ENCODE data around the gene BOD1.

The BOD1 gene

GRCh38 chr5:173616577-173617118 lies at the start of gene BOD1:
Gene BOD1 (minus strand): TSS chr5:173616650. CDS start chr5:173616436, 214 bp downstream.
- DNase-seq (ENCODE audit: low read depth, low spot score), result peak; percentile 87

- DNase-seq (ENCODE audit: low read depth, low spot score), result no peak
Observed at GRCh38 chr5:173665326-173665725, 48.9 kb upstream of the BOD1 start.

GRCh38 chr5:173664154-173664526 lies 47.7 kb upstream of the BOD1 start:
- no peak for DNase-seq (ENCODE audit: low read depth, low spot score)

DNA sequence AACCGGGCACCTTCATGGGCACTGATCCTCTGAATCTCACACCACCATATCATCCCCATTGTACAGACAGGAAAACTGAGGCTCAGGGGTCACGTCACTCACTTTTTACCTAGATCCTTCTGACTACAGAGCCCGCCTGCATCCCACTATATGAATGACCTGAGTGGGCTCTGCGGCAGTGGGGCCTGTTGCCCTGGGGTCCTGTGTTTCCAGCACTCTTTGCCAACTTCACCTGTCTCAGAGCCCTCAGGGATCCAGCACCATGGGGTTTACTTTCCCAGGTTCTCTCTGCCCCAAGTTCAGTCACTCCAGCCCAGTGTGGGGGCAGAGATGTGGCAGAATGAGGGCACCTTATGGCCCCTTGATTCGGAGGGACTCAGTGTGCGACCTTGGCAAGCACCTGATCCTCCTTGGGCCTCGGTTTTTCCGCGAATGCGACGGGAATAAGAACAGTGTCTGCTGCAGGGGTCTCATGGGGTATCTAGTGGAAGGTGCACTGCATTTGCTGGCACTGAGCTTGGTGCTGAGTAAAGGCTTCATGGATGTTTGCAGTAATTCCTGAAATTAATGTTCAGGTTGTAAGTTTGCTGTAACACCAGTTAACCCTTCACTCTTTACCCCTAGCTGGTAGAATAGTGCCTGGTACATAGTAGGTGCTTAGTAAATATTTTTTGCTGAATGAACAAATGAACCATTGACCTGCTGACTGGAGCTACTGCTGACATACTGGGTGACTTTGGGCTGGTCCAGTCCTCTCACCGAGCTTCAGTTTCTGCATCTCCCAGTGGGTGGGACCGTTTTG lies 47.1 kb upstream of the BOD1 start:
- no peak for DNase-seq (ENCODE audit: low read depth, low spot score)

- no peak for DNase-seq (ENCODE audit: low read depth, low spot score)
Observed at GRCh38 chr5:173662581-173663351, 46.3 kb upstream of the BOD1 start.

DNA sequence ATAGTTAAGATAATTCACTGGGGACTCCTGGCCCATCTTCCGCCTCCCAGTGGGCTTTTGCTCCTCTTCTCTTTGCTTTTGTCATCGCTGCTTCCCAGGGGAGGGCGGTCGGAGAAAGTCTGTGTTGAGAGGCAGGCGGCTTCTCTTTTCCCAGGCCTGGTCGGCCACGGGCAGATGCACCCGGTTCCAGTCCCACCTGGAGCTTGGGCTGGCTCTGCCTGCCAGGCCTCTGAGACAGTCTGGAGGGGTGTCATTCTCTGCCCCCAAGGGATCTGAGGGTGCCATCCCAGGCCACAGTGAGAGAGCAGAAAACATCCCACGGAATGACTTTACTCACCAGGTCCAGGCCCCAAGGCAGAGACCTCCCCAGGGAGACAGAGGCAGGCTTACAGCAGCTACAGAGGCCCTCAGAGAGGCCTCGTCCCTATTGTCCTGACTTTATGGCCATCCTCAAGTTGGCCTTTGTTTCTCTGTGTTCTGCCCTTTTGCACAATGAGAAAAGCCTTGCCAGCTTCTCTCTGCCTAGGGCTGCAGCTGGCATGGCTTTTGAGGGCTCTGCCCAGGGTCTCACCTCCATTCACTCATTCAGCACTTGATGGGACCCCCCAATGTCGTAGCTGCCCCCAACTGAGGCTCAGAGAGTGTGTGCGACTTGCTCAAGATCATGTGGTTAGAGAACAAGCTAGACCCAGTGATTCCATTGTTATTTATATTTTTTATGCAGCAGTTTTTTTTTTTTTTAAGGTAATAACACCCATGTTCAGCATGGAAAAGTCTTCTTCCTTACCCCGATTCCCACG lies 44.2 kb upstream of the BOD1 start:
- no peak for DNase-seq (ENCODE audit: low read depth, low spot score)

DNA sequence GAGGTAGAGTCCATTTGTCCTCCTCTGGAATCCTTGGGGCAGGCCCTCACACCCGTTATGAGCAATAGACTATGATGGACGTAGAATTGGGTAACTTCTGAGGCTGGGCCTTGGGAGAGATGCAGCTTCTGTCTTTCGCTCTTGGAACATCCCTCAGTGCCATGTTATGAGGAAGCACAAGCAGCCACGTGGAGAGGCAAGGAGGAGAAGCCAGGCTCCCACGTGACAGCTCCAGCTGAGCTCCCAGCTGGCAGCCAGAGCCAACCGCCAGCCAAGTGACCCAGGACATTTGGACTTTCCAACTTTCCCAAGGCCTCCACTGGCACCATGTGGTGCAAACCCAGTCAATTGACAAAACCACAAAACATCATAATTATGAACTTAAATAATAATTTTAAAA lies 43.0 kb upstream of the BOD1 start:
- DNase-seq (ENCODE audit: low read depth, low spot score), result no peak

GRCh38 chr5:173657741-173658356 lies 41.4 kb upstream of the BOD1 start:
- DNase-seq (ENCODE audit: low read depth, low spot score), result no peak

DNA sequence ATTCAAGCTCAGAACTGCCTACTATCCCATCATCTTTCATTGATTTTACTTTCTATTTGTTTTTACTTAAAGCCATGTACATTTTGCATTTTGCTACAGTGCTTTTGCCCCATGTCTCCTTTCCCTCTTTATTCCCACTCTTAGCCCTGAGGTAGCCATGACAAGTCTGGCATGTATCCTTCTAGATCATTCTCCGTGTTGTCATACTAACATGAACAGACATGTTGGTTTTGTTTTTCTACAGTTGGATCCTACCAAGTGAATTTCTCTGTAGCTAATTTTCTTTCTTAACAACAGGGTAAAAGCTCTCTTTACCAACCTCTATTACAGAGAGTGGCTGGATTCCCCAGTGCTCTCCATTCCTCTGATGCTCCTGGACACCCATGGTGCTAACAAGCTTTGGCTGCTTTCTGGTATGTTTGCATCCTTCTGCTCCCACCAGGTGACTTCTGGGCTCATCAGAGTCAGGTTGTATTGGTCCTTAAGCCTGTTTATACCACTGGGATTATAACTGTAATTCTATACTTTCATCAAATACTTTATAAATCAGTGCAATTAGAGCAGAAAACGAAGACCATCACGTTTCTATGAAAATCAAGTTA lies 38.8 kb upstream of the BOD1 start:
- no peak for DNase-seq (ENCODE audit: low read depth, low spot score)

GRCh38 chr5:173653822-173654523 lies 37.5 kb upstream of the BOD1 start:
- DNase-seq (ENCODE audit: low read depth, low spot score), result no peak

GRCh38 chr5:173648308-173648866 lies 31.9 kb upstream of the BOD1 start:
- no peak for DNase-seq (ENCODE audit: low read depth, low spot score)

- no peak for DNase-seq (ENCODE audit: low read depth, low spot score)
Observed at GRCh38 chr5:173646692-173647091, 30.2 kb upstream of the BOD1 start.

DNA sequence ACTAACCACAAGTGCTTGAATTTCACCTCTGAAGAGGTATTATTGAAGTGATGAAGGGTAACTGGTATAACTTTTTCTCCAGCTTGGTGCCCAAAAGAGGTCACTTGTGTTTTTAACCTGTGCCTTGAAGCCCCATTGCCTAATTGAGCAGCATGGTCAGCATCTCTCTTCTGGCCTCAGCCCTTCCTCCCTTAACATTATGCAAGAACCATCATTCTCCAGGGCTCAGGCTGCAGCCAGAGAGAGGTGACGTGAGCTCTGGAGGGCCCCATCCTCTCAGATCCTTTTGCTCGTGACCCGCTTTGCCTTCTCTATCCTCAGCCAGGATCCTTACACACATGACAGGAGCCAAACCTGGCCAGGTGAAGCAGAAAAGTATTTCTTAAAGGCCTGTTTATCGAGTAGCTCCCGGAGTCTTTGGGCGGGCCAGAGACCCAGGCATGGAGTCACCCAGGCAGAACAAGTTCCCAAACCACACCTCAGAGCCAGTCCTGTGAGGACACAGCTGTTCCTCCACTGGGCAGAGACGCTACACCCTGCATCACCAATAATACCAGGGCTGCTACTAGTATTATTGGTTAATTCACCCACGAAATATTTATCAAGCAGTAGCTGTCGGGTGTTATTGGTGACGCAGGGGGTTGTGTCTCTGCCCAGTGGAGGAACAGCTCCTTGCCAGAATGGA lies 29.6 kb upstream of the BOD1 start:
- DNase-seq (ENCODE audit: low read depth, low spot score), result no peak

DNA sequence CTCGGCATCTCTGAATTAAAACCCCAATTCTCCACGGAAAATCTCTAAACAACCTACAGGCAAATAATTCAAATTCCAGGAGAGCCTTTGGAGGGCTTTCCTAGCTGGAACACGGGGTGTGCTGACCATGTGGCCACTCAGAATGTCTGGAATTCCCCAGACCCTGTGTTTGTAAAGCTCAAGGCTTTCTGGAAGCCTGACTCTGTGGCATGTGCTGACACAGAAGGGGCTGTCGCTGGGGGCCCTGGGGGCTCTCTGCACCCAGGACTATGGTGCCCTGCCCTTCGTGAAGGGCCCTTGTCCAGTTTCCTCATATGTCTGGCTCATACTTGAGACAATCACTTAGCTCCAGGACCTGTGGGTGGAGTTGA lies 29.0 kb upstream of the BOD1 start:
- no peak for DNase-seq (ENCODE audit: low read depth, low spot score)

GRCh38 chr5:173644673-173645436 lies 28.4 kb upstream of the BOD1 start:
- DNase-seq (ENCODE audit: low read depth, low spot score), result no peak

DNA sequence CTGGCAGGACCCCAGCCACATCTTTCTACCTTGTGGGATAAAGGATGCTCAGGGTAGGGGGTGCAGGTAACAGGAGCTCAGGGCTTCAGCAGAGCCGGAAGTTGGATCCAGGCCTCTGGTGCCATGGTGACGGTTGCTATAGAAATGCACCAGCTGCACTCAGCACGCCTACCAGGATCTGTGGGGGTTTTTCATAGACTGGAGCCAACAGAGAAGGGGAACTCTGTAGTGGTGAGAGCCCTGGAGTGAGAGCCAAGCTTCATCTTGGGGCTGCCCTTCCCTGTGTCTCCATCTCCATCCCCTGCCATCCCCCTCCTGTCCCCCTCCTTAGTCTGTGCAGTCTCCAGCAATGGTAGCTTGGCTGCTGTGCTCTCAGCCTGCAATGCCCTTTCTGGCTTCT lies 27.5 kb upstream of the BOD1 start:
- DNase-seq (ENCODE audit: low read depth, low spot score), result no peak

DNA sequence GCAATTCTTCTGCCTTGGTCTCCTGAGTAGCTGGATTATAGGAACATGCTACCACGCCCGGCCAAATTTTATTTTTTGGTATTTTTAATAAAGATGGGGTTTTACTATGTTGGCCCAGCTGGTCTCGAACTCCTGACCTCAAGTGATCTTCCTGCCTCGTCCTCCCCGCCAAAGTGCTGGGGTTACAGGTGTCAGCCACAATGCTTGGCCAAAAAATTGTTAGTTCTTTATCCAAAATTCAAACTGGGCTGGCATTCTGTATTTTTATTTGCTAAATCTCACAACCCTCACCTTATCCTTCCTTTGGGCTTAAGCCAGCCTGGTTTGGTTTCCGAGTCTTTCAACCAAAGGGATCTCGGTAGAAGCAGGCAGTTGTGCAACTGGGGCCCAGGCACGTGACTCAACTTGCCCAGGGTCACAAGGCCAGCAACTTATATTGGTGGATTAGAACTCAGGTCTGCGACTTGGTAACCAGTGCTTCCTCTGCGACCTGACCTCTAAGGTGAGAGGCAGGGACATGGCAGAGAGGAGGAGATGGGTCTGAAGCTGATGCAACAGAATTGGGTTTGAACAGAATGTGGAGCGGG lies 26.5 kb upstream of the BOD1 start:
- no peak for DNase-seq (ENCODE audit: low read depth, low spot score)

- no peak for DNase-seq (ENCODE audit: low read depth, low spot score)
Observed at GRCh38 chr5:173642191-173642816, 25.9 kb upstream of the BOD1 start.

Measured in activated naive CD8-positive, alpha-beta T cell treated with anti-CD3 and anti-CD28 coated beads, Interleukin-2, amount 50 U/mL, for 16 hours (primary cell).